ENCODE measurements around the gene PIGS.

- TF ChIP-seq HNF4G (IDR thresholded peaks at IDR 0.05), result no peak
- TF ChIP-seq, protein P1, sequence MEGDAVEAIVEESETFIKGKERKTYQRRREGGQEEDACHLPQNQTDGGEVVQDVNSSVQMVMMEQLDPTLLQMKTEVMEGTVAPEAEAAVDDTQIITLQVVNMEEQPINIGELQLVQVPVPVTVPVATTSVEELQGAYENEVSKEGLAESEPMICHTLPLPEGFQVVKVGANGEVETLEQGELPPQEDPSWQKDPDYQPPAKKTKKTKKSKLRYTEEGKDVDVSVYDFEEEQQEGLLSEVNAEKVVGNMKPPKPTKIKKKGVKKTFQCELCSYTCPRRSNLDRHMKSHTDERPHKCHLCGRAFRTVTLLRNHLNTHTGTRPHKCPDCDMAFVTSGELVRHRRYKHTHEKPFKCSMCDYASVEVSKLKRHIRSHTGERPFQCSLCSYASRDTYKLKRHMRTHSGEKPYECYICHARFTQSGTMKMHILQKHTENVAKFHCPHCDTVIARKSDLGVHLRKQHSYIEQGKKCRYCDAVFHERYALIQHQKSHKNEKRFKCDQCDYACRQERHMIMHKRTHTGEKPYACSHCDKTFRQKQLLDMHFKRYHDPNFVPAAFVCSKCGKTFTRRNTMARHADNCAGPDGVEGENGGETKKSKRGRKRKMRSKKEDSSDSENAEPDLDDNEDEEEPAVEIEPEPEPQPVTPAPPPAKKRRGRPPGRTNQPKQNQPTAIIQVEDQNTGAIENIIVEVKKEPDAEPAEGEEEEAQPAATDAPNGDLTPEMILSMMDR (IDR thresholded peaks at IDR 0.05; ENCODE audit: low read depth, low read length, missing input control), result no peak
- TF ChIP-seq, protein P2, sequence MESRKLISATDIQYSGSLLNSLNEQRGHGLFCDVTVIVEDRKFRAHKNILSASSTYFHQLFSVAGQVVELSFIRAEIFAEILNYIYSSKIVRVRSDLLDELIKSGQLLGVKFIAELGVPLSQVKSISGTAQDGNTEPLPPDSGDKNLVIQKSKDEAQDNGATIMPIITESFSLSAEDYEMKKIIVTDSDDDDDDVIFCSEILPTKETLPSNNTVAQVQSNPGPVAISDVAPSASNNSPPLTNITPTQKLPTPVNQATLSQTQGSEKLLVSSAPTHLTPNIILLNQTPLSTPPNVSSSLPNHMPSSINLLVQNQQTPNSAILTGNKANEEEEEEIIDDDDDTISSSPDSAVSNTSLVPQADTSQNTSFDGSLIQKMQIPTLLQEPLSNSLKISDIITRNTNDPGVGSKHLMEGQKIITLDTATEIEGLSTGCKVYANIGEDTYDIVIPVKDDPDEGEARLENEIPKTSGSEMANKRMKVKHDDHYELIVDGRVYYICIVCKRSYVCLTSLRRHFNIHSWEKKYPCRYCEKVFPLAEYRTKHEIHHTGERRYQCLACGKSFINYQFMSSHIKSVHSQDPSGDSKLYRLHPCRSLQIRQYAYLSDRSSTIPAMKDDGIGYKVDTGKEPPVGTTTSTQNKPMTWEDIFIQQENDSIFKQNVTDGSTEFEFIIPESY (IDR thresholded peaks at IDR 0.05), result no peak
Observed at GRCh38 chr17:28526381-28526780, 44.9 kb downstream of the PIGS start.
